ENCODE results near the gene NELFCD. TPM values are rescaled to one million over a fixed set of nuclear protein-coding genes. Genes with fewer than 3 reads are reported as not detected.

Gene NELFCD
- total and polyA plus RNA-seq, 9 of the 15 experiments (the other 6 are each of a cell fraction or from before 2014, with no cell fraction given) = 11.7 to 163 (median 96.5) TPM

DNA sequence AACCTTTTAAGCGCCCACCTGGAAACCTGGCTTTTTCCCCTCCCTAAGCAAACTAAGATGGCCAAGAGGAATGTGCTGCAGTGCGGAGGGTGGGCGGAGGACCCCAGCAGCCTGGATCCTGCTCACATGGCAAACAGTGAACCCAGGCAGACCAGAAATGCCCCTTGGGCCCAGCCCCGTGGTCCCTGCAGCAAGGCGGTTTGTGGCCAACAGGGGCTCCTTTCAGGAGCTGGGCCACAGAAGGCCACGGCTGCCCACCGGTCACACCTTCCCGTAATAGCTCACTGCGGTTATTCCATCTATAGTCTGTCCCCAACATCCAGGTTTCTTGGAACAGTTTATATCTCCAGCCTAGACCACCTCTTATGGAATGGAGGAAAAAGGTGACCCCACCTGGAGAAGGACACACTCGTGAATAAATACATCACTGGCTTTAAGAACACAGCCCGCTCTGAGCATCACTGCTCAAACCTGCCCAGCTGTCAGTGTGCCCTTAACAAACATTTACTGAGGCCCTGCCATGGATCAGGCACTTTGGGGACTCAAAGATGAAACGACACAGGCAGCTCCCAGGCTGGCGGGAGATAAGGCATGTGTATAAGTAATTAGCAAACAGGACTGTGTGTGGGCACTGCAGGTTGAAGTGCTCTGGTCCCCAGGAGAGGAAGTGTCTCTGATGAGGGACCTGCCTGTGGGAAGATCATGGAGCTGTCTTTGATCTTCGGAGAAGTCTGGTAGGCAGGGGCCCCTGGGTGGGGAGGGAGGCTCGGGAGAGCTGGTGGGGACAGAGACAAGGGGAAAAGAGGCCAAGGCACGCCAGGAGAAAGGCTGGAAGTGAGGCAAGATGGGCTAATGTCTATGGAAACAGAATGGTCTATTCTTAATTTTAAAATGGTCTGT is 35.0 kb downstream of the NELFCD start:
- POLR2A ChIA-PET = interaction anchor here (0.8 to 1.2 kb wide), 2 partner anchors 14 to 15 kb away, joined by 3 read pairs; no protein-coding TSS in a partner anchor
- Histone ChIP-seq H3K4me1 (replicated peaks in 1 of 2; ENCODE audit: control insufficient read depth in 2 of 2, insufficient read depth in 2 of 2, low read length in 2 of 2) (peaks cover 77 to 82% of the 10 kb centered on the region in 2 experiments), H3K4me2 (ENCODE audit: insufficient read depth, low read length) (no peak overlapping the region), H3K79me2 (ENCODE audit: control insufficient read depth, insufficient read depth, low read length) (peaks cover 22% of the 10 kb centered on the region), H3K9me3 (replicated peaks; ENCODE audit: control insufficient read depth, insufficient read depth, low read depth, low read length) (no peaks in the 10 kb centered on the region), H3K9me1 (ENCODE audit: control insufficient read depth, insufficient read depth, low read length) (no peaks in the 10 kb centered on the region), H3K36me3 (ENCODE audit: control insufficient read depth, insufficient read depth, low read length) (peaks cover 6% of the 10 kb centered on the region; the same call in 1 of the 3 replicates), H3K27ac (ENCODE audit: extremely low read depth, low read depth, low read length) (peak overlapping the region; percentile 4; the same call in 2 of the 3 replicates), H3K9ac (ENCODE audit: insufficient read depth in 1 of 2, low read depth in 2 of 2, low read length in 2 of 2) (peak overlapping the region in 1 of 2 experiments; percentile 74; a peak in 2 of 4 replicates), H4K20me1 (replicated peaks; ENCODE audit: control insufficient read depth, insufficient read depth, low read length) (no peaks in the 10 kb centered on the region), H3K27me3 (ENCODE audit: control insufficient read depth in 2 of 2, insufficient read depth in 2 of 2, low read length in 2 of 2) (no peaks in the 10 kb centered on the region), H3K4me3 (no peak overlapping the region), H2AFZ (ENCODE audit: low read depth, low read length) (peak overlapping the region; percentile 46; the same call in 1 of the 2 replicates)
- 79% methylated on average over 13 of the region's 16 CpGs for WGBS (ENCODE audit: insufficient coverage, low coverage, missing lambda C conversion rate)
- FAIRE-seq (no peak), DNase-seq (ENCODE audit: extremely low read depth in 1 of 4, low spot score in 3 of 4) (no peak), ATAC-seq (no peak)
- intact Hi-C loops (cut with micrococcal nuclease) = no loop called here
- CTCF ChIA-PET (ENCODE audit: low intra/inter-chr PET ratio) = no interaction called here
- TF ChIP-seq ELF4 (CRISPR knock-in tag; IDR thresholded peaks at IDR 0.05) (no peak), TAF7 (tag; IDR thresholded peaks at IDR 0.05) (no peak), E2F6 (IDR thresholded peaks at IDR 0.05; ENCODE audit: borderline replicate concordance in 1 of 2, extremely low read depth in 1 of 2, insufficient read depth in 1 of 2, insufficient read length in 1 of 2, low read depth in 1 of 2, low read length in 1 of 2, poor library complexity in 1 of 2, severe bottlenecking in 1 of 2) (peak in 1 of 2 experiments; percentile 29), CBFA2T3 (IDR thresholded peaks at IDR 0.05) (peak; percentile 20; the same call in 1 of the 2 replicates), SPI1 (IDR thresholded peaks at IDR 0.05; ENCODE audit: borderline replicate concordance, low read depth, low read length) (peak; percentile 78), ZNF324 (CRISPR knock-in tag; IDR thresholded peaks at IDR 0.05) (no peak), SMAD4 (CRISPR knock-in tag; conservative IDR thresholded peaks at IDR 0.05) (0 out of 2 replicates have a peak, but pooled peaks have one; percentile 18)
- in situ Hi-C loops (cut with MboI) = no loop called here
- no TSS peak for BruUV-seq (replicated peaks)
